ENCODE results near the gene AADACL2.

Gene AADACL2

GRCh38 chr3:151800431-151800830 lies 66.7 kb downstream of the AADACL2 start:
- no peak overlapping the region for H3K4me2 ChIP-seq (ENCODE audit: low read depth, low read length, poor library complexity, severe bottlenecking)
- no peaks in the 10 kb centered on the region for H3K4me1 ChIP-seq (ENCODE audit: insufficient read depth, low read length, poor library complexity, severe bottlenecking)
- H3K9me2 ChIP-seq (replicated peaks; ENCODE audit: low read depth, low read length): no peaks in the 10 kb centered on the region
- H3K79me2 ChIP-seq (ENCODE audit: insufficient read depth, low read length): no peaks in the 10 kb centered on the region
- no peaks in the 10 kb centered on the region for H3K36me3 ChIP-seq (ENCODE audit: insufficient read depth, low read length)
- no peak for TF ChIP-seq EZH2phosphoT487 (IDR thresholded peaks at IDR 0.05; ENCODE audit: borderline replicate concordance)
- TF ChIP-seq, protein P1, sequence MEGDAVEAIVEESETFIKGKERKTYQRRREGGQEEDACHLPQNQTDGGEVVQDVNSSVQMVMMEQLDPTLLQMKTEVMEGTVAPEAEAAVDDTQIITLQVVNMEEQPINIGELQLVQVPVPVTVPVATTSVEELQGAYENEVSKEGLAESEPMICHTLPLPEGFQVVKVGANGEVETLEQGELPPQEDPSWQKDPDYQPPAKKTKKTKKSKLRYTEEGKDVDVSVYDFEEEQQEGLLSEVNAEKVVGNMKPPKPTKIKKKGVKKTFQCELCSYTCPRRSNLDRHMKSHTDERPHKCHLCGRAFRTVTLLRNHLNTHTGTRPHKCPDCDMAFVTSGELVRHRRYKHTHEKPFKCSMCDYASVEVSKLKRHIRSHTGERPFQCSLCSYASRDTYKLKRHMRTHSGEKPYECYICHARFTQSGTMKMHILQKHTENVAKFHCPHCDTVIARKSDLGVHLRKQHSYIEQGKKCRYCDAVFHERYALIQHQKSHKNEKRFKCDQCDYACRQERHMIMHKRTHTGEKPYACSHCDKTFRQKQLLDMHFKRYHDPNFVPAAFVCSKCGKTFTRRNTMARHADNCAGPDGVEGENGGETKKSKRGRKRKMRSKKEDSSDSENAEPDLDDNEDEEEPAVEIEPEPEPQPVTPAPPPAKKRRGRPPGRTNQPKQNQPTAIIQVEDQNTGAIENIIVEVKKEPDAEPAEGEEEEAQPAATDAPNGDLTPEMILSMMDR (conservative IDR thresholded peaks at IDR 0.05; ENCODE audit: low read length): no peak
- H3K27me3 ChIP-seq (ENCODE audit: insufficient read depth, low read length, poor library complexity, severe bottlenecking): no peaks in the 10 kb centered on the region
- no peak overlapping the region for H2AFZ ChIP-seq (ENCODE audit: low read length)
- H3K9me3 ChIP-seq (ENCODE audit: insufficient read depth, low read depth, low read length): no peaks in the 10 kb centered on the region
- no peaks in the 10 kb centered on the region for H3F3A ChIP-seq (ENCODE audit: low read depth)
- no peak overlapping the region for H3K4me3 ChIP-seq (ENCODE audit: low read length, poor library complexity, severe bottlenecking)
- H3K9ac ChIP-seq (ENCODE audit: low read depth, low read length, poor library complexity, severe bottlenecking): no peak overlapping the region
- H4K20me1 ChIP-seq (ENCODE audit: insufficient read depth, low read length, poor library complexity, severe bottlenecking): no peaks in the 10 kb centered on the region

GRCh38 chr3:151804267-151804666 lies 70.5 kb downstream of the AADACL2 start:
- H3K9me2 ChIP-seq (replicated peaks; ENCODE audit: low read depth, low read length): no peaks in the 10 kb centered on the region
- no peaks in the 10 kb centered on the region for H3K27me3 ChIP-seq (ENCODE audit: insufficient read depth, low read length, poor library complexity, severe bottlenecking)
- TF ChIP-seq, protein P1 (conservative IDR thresholded peaks at IDR 0.05; ENCODE audit: low read length): no peak
- TF ChIP-seq EZH2phosphoT487 (IDR thresholded peaks at IDR 0.05; ENCODE audit: borderline replicate concordance): no peak
- H3K9me3 ChIP-seq (ENCODE audit: insufficient read depth, low read depth, low read length): no peaks in the 10 kb centered on the region; the same call in 1 of the 2 replicates
- no peaks in the 10 kb centered on the region for H3K36me3 ChIP-seq (ENCODE audit: insufficient read depth, low read length)
- no peak overlapping the region for H3K4me3 ChIP-seq (ENCODE audit: low read length, poor library complexity, severe bottlenecking)
- no peaks in the 10 kb centered on the region for H3K4me1 ChIP-seq (ENCODE audit: insufficient read depth, low read length, poor library complexity, severe bottlenecking)
- H3K9ac ChIP-seq (ENCODE audit: low read depth, low read length, poor library complexity, severe bottlenecking): no peak overlapping the region
- no peak overlapping the region for H3K4me2 ChIP-seq (ENCODE audit: low read depth, low read length, poor library complexity, severe bottlenecking)
- H2AFZ ChIP-seq (ENCODE audit: low read length): no peak overlapping the region
- H3F3A ChIP-seq (ENCODE audit: low read depth): no peaks in the 10 kb centered on the region
- no peaks in the 10 kb centered on the region for H3K79me2 ChIP-seq (ENCODE audit: insufficient read depth, low read length)
- no peaks in the 10 kb centered on the region for H4K20me1 ChIP-seq (ENCODE audit: insufficient read depth, low read length, poor library complexity, severe bottlenecking)

- Histone ChIP-seq H3K4me1 (ENCODE audit: insufficient read depth, low read length, poor library complexity, severe bottlenecking) (peaks cover 11% of the 10 kb centered on the region), H3K36me3 (ENCODE audit: insufficient read depth, low read length) (no peaks in the 10 kb centered on the region), H3K27me3 (ENCODE audit: insufficient read depth, low read length, poor library complexity, severe bottlenecking) (no peaks in the 10 kb centered on the region), H3K9me3 (ENCODE audit: insufficient read depth, low read depth, low read length) (no peaks in the 10 kb centered on the region; the same call in 1 of the 2 replicates), H3K9ac (ENCODE audit: low read depth, low read length, poor library complexity, severe bottlenecking) (no peak overlapping the region), H3K4me3 (ENCODE audit: low read length, poor library complexity, severe bottlenecking) (no peak overlapping the region), H3K79me2 (ENCODE audit: insufficient read depth, low read length) (no peaks in the 10 kb centered on the region), H3F3A (ENCODE audit: low read depth) (no peaks in the 10 kb centered on the region), H4K20me1 (ENCODE audit: insufficient read depth, low read length, poor library complexity, severe bottlenecking) (no peaks in the 10 kb centered on the region), H3K4me2 (ENCODE audit: low read depth, low read length, poor library complexity, severe bottlenecking) (no peak overlapping the region), H2AFZ (ENCODE audit: low read length) (no peak overlapping the region), H3K9me2 (replicated peaks; ENCODE audit: low read depth, low read length) (no peaks in the 10 kb centered on the region)
- TF ChIP-seq EZH2phosphoT487 (IDR thresholded peaks at IDR 0.05; ENCODE audit: borderline replicate concordance): no peak
- TF ChIP-seq, protein P1 (conservative IDR thresholded peaks at IDR 0.05; ENCODE audit: low read length): no peak
These were observed 73.1 kb downstream of the AADACL2 start for GRCh38 chr3:151806838-151807237.

Data from Loucy (cell line).